NCI-H1417 (cell line): ENCODE data around the gene CSNK2B.
A peak's percentile ranks its signal among the peaks of the same experiment; 100 is the strongest.

Experiments used
- DNase-seq, 3 experiments: peaks; one replicate each; lab custom pipeline; 2025; lab: John Stamatoyannopoulos, UW

Gene CSNK2B

DNA sequence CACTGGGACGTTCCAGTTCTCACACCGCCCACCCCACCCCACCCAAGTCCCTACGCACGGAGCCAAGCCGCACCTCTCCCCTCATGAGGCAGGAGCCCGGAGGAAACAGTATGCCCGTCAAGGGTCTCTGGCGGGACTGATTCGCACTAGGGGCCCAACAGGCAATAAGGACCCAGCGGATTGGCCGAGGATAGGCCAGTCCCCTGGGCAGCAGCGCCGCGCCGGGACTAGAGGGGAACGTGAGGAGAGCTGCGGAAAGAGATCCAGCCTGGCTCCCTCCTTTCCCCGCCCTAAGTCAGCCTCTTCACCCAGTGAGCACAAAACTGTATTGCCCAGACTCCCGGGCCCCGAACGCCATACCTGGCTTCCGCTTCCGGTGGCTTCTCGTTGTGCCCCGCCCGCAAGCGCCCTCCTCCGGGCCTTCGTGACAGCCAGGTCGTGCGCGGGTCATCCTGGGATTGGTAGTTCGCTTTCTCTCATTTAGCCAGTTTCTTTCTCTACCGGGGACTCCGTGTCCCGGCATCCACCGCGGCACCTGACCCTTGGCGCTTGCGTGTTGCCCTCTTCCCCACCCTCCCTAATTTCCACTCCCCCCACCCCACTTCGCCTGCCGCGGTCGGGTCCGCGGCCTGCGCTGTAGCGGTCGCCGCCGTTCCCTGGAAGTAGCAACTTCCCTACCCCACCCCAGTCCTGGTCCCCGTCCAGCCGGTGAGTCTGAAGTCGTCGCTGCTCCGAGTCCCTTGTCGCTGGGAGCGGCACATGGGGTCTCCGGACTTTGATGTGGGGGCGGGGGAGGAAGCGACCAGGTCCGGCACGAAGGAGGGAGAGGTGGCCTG is at the start of gene CSNK2B:
Gene CSNK2B, plus strand, starts transcription at position 580 of the 836 bp plus-strand sequence. CDS start 752 bp downstream, outside the sequence.
- DNase-seq, result peak; percentile 95 to 98 (median 95)

GRCh38 chr6:31617010-31617409 is 48.9 kb upstream of the CSNK2B start:
- no peak for DNase-seq

DNA sequence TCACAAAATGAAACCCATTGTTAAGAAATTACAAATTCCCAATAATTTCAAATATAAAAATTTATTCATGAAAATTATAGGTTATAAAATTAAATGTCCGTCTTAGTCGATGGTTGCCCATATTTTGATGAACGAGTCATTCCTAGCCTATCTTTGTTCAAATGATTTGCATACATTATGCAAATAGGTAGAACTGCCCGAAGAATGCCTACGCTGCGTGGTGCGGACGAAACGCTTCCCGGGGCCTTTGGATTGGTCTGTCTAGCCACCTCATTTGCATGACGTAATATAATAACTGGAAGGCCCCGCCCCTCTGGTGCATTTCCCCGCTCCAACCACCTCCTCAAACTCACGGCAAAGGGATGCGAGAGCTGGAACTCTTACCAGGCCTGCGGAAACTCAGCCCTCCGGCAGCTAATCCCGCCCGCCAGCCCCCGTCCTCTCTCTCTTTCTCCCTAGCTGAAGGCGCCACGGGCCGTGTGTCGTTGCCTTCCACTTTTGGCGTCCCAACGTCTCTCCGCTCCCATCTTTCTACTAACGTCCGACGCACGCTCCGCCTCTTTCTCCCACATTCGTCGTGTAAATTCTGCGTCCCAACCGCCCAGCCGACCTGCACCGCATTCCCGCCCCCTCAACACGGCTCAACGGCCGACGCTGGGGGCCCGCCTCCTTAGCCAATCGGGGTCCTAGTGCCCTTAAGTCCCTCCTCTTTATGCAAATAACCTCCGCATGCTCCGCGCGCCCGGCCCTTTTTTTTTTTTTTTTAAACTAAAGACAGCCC is 45.9 kb upstream of the CSNK2B start:
- DNase-seq, result peak; percentile 99 to 100 (median 99)

GRCh38 chr6:31620586-31621319 is 45.1 kb upstream of the CSNK2B start, which contains the start of gene PRRC2A:
Gene PRRC2A (plus strand): TSS chr6:31620715. CDS start chr6:31622790, 2,075 bp downstream.
- peak; percentile 91 to 100 (median 99) for DNase-seq

GRCh38 chr6:31621320-31621939 is 44.5 kb upstream of the CSNK2B start:
- peak in 1 of 3 experiments; percentile 56 for DNase-seq

DNA sequence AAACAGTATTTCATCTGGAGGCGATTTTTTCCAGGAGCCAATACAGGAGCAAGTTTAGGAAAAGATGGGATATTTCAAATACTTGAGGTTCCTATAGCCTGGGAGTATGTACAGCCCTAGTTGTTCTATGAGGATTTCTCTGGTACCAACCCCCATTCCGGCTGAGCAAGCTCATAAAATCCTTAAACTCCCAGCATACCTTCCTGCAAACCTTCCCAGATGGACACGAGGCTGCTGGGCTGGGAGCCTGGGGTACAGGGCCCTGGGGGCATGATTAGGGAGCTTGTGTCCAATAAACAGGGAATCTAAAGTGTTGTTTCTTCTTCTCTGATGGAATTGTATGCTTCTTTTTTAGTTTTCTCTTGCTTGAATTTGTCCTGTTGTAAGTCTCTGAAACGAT is 43.9 kb upstream of the CSNK2B start:
- DNase-seq, result no peak

DNA sequence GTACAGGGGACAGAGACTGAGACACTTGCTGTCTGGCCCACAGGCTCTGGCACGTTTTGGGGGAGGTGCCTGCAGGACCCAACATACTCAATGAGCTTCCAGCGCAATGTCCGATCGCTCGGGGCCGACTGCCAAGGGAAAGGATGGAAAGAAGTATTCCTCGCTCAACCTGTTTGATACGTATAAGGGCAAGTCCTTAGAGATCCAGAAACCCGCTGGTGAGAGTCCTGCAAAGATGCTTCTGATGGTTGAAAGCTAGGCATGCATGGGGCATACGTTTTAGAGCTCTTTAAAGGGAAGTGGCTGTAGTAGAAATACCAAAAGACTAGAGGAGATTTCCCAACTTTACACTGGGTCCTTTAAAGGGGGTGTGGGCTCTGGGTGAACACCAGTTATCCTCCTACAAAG is 43.2 kb upstream of the CSNK2B start:
- DNase-seq, result no peak

DNA sequence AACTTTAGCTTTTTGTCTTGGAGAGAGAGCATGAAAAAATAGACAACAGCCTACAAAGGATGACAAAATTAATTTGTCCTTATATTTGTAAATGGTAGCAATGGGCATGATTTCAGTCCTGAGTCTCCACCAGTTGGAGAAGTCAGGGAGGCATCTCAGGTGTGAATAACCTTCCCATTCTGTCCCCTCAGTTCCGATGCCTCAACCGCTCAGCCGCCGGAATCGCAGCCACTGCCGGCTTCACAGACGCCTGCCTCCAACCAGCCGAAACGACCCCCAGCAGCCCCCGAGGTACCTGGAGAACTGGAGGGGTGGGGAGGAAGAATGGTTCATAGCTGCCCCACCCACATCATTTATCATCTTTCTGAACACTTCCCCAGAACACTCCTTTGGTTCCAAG is 41.8 kb upstream of the CSNK2B start:
- DNase-seq, result no peak

- no peak for DNase-seq
Observed at GRCh38 chr6:31626952-31627351, 38.9 kb upstream of the CSNK2B start.

GRCh38 chr6:31627690-31628287 is 38.1 kb upstream of the CSNK2B start:
- DNase-seq, result no peak

DNA sequence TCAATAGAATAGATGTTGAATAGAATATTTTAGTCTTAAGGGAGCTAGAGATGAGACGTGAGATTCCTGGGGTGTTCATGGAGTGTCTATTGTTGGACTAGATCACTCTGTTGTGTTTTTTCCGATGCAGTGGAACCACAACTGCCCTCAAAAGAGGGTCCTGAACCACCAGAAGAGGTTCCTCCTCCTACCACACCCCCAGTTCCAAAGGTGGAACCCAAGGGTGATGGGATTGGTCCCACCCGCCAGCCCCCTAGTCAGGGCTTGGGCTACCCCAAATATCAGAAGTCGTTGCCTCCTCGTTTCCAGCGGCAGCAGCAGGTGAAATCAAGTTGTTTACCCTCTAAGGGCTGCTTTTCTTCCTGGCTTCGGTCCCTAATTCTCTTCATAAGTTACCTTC is 36.9 kb upstream of the CSNK2B start:
- DNase-seq, result no peak

DNA sequence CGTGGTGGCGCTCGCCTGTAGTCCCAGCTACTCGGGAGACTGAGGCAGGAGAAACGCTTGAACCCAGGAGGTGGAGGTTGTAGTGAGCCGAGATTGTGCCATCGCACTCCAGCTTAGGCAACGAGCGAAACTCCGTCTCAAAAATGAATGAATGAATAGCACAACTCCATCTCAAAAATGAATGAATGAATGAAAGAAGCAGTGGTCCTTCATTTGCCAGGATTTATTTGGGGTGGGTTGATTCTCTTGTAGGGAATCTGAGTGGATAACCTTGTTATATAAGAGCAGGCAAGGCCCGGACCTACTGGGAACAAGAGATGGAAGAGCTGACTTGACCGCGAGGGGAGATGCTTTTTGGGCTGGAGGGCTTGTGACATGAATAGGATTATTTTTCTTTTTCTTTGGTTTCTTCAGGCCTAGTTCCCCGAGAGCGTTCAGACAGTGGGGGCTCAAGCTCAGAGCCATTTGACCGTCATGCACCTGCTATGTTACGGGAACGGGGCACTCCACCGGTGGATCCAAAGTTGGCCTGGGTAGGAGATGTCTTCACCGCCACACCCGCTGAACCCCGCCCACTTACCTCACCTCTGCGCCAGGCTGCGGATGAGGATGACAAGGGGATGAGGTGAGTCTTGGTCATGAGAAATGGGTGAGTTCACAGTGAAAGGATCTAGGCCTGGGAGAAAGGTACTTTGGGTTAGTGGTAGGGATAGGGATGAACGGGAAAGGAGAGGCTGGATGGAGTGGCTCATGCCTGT is 35.5 kb upstream of the CSNK2B start:
- DNase-seq, result no peak

DNA sequence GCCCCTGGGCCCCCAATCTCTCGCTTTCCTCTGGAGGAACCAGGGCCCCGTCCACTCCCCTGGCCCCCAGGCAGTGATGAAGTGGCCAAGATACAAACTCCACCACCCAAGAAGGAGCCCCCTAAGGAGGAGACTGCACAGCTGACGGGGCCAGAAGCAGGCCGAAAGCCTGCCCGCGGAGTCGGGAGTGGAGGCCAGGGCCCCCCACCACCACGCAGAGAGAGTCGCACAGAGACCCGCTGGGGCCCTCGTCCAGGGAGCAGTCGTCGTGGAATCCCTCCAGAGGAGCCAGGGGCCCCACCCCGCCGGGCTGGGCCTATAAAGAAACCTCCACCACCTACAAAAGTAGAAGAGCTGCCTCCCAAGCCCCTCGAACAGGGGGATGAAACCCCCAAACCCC is 34.7 kb upstream of the CSNK2B start:
- no peak for DNase-seq

- DNase-seq, result no peak
Observed at GRCh38 chr6:31631681-31632278, 34.1 kb upstream of the CSNK2B start.

GRCh38 chr6:31632279-31632946 is 33.5 kb upstream of the CSNK2B start:
- no peak for DNase-seq

DNA sequence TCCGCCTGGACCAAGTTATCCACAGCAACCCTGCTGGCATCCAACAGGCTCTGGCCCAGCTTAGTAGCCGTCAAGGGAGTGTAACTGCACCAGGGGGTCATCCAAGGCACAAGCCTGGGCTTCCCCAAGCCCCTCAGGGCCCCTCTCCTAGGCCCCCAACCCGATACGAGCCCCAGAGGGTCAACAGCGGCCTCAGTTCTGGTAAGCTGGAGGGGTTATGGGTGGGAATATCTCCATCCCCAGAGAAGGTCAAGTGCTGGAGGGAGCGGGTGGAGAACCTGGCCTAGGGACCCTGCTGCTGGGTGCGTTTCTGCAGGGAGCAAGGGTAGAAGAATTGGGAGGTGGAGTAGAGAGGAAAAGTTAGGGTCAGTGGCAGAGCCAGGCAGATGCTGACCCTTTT is 32.4 kb upstream of the CSNK2B start:
- DNase-seq, result no peak

- DNase-seq, result no peak
Observed at GRCh38 chr6:31634131-31634530, 31.7 kb upstream of the CSNK2B start.

DNA sequence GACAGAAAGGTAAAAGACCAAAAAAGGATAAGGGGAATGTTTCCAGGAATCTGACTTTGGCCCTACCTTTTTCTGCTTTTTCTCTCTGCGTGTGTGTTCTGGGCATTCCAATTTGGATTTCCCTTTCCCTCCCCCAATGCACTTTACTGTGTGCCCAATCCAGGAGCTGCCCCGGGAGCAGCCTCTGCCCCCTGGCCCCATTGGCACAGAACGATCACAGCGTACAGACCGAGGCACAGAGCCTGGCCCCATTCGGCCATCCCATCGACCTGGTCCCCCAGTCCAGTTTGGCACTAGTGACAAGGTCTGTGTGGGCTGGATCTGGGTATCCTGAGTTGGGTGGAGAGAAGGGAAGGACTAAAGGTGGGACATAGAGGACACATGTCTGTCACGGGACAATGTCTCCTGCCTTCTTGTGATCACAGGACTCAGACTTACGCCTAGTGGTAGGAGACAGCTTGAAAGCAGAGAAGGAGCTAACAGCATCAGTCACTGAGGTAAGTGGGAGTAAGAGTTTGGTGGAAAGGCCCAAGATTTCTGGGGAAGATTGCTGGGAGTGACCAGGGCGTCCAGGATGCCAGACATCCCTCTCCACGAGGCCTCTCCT is 30.8 kb upstream of the CSNK2B start:
- DNase-seq, result no peak
